SK-N-SH (cell line): ENCODE measurements around the gene VOPP1.

Source experiments
- SMC3 ChIP-seq: IDR thresholded peaks from 2 replicates; pipeline ENCODE4 v1.6.1; 2012; ENCODE audit warnings: low read depth, low read length, improper control_type of control experiment
- TF ChIP-seq, protein P1 (sequence below): fragments of 200-600 bp; sonication (generic); IDR thresholded peaks from 2 replicates; pipeline ENCODE4 v1.6.1; 2017; ENCODE audit warnings: antibody characterized with exemption, mild to moderate bottlenecking, moderate library complexity

DNA sequence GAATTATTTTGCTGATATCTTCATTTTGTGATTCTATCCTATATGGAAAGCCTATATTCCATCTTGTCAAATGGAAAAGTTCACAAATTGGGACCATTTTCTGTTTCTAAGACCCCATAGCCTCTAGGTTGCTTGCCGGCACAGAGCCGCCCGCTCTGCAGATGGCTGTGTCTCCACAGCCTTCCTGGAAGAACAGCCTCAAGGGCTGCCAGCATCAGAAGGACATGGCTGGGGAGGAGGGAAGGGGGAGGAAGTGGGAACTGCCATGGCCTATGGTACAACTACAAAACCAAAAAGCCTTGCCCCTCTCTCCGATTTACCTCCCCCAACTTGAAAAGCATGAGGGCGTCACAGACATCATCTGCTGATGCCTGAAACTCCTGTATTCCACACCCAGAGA lies 131.3 kb downstream of the VOPP1 start:
- TF ChIP-seq SMC3, result no peak
- TF ChIP-seq, protein P1, sequence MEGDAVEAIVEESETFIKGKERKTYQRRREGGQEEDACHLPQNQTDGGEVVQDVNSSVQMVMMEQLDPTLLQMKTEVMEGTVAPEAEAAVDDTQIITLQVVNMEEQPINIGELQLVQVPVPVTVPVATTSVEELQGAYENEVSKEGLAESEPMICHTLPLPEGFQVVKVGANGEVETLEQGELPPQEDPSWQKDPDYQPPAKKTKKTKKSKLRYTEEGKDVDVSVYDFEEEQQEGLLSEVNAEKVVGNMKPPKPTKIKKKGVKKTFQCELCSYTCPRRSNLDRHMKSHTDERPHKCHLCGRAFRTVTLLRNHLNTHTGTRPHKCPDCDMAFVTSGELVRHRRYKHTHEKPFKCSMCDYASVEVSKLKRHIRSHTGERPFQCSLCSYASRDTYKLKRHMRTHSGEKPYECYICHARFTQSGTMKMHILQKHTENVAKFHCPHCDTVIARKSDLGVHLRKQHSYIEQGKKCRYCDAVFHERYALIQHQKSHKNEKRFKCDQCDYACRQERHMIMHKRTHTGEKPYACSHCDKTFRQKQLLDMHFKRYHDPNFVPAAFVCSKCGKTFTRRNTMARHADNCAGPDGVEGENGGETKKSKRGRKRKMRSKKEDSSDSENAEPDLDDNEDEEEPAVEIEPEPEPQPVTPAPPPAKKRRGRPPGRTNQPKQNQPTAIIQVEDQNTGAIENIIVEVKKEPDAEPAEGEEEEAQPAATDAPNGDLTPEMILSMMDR, result no peak
